NT2/D1 (cell line): ENCODE measurements around the gene LRP8.

Experiments
- SUZ12 ChIP-seq: IDR thresholded peaks from 2 replicates; pipeline ENCODE4 v1.6.1; 2011; ENCODE audit not compliant: insufficient read length, insufficient read depth; ENCODE audit errors: extremely low read depth
- YY1 ChIP-seq: IDR thresholded peaks from 2 replicates; pipeline ENCODE4 v1.6.1; 2011; ENCODE audit not compliant: insufficient read length, insufficient read depth
- ZNF274 ChIP-seq: IDR thresholded peaks from 2 replicates; pipeline ENCODE4 v1.6.1; 2011; ENCODE audit warnings: mild to moderate bottlenecking, low read depth, low read length

- TF ChIP-seq YY1 (no peak), SUZ12 (no peak), ZNF274 (no peak; the same call in 1 of the 2 replicates)
Observed at GRCh38 chr1:53362851-53363642, 35.2 kb upstream of the LRP8 start.
